ENCODE measurements around the gene NOS1AP.

- TF ChIP-seq CTCF (IDR thresholded peaks at IDR 0.05; ENCODE audit: low read depth, low read length, poor library complexity, severe bottlenecking): no peak
- TF ChIP-seq EZH2phosphoT487 (IDR thresholded peaks at IDR 0.05; ENCODE audit: borderline replicate concordance, low read length): no peak
Observed at GRCh38 chr1:162151900-162152829, 82.7 kb downstream of the NOS1AP start.

All from DOHH2 (cell line).